GM18909 (cell line): ENCODE results near the gene TGIF1.
A peak's percentile ranks its signal among the peaks of the same experiment; 100 is the strongest.

Experiments used
- ATAC-seq: cut with Tn5 transposase; IDR thresholded peaks from one replicate; pipeline ENCODE4 v1.9.1; 2021; ENCODE audit warnings: mild to moderate bottlenecking; ENCODE audit not compliant: unreplicated experiment, poor library complexity

Gene TGIF1

DNA sequence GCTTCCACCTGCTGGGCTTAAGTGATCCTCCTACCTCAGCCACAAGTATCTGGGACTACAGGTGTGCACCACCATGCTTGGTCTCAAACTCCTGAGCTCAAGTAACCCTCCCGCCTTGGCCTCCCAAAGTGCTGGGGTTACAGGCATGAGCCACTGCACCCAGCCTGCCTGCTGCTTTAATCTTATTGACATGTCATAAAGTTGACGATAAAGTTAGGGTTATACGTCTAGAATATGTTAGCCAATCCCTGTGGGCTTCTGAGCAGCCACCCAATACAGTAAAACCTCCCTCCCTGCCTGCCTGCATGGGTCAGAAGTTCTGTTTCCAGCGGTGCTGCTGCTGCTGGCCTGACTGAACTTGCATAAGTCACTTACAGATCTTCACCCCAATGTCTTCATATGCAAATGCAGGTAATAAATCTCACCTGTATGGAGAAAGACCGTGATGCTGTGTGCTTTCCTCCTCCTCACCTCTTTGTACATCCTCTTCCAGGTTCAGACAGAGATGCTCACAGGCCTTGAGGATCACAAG is 30.1 kb downstream of the TGIF1 start:
- ATAC-seq: no peak

DNA sequence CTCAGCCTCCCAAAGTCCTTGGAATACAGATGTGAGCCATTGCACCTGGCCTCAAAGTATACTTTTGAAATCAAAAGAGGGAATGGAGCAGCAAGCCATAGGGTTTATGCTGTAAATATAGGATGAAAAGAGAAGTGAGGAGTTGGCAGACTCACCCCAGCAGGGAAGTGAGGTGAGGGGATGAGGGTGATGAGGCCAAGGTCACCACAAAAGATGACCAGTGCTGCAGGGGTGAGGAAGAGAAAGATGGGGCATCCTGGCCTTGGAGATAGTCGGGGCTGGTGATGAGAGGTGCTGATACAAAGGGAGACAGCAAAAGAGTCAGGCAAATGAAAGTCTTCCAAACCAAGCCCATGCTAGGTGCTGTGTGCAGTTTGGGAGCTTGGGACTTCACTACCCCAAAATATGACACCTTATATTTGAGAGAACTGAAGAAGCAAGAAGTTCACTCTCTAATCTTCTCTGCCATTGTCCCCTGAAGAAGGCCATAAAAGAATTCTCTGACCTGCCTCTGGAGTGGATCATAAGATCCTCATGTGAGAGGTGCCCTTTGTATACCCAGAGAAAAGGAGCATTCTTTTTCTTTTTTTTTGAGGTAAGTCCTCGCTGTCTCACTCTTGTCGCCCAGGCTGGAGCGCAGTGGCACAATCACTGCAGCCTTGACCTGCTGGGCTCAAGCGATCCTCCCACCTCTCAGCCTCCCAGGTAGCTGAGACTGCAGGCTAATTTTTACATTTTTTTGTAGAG is 31.0 kb downstream of the TGIF1 start:
- ATAC-seq: no peak

DNA sequence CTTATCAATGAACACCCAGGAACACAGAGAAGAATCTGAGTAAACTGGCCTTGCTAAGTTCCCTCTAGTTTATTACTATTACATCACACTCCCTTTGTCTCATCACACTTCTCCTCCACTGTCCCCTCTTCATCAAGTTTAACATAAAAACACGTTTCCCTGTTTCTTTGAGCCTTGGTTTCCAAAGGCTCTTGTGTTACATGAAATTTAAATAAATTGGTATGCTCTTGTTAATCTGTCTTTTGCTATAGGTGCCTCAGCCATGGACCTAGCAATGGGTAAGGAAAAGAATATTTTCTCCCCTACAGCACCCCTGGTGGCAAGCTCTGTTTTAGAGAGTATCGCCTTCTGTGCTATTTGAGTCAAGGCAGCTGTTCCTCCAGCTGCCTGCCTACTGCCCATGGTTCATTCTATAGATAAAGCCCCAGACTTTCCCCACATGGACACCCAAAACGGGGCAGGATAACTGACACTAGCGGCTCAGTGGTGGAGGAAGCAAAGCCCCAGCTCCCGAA is 31.8 kb downstream of the TGIF1 start:
- ATAC-seq: no peak

DNA sequence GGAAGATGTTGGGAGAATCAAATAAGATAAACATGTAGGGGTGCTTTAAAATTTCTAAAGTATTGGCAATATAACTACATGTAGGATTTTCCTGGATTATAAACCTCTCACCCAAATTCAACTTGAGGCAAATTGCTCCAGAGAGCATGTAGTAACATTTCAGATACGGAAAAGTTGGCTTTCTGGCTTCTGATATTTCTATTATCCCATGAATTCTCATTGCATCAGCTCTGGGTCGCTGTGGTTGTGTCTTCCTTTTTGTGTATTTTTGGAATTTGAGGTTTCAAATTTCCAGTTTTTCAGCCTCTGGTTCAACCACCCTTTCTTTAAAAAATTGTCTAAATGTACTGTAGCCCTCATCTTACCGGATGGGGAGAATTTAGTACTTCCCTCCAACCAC is 32.3 kb downstream of the TGIF1 start:
- ATAC-seq: no peak

DNA sequence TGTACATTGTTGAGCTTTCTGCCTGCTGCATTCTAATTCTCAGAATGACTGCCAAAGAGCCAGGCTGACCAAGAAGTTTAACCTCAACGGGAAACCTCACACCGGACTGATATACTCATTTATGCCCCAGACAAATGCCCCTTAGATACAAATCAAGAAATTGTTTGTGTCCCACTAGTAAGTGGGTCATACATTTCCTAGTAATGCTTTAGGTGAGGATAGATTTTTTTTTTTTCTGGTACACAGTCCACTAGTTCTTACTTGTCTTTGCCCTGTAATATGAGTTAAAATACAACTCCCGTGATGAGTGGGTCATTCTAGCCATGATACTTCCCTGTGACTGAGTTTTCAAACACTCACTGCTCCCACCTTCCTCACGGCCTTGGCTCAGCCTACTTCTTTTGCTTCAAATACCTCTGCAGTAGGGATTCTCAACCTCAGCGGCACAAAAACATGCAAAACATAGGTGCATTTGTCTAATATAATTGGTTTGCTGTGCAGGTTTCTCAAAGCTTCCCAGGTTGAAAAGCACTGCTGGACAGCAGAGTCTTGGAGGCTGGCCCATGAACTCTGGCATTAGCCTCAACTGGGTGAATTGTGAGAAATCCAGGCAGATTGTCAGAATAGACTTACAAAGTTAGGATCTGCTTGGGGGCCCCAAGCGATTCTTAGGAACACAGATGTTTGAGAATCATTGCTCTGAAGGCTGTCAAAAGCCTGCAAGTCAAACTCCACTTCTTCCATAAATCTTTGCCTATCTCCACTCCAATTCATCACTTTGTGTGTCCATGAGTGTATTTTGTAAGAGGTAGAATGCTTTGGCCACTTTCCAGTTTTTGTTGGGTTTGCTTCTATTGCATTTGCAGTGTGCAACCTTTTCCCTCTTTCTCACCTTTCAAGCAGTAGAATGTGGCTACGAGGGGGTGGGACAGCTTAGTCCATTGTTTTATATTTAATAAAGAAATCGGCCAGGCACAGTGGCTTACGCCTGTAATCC is 35.5 kb downstream of the TGIF1 start:
- ATAC-seq: peak; percentile 54

DNA sequence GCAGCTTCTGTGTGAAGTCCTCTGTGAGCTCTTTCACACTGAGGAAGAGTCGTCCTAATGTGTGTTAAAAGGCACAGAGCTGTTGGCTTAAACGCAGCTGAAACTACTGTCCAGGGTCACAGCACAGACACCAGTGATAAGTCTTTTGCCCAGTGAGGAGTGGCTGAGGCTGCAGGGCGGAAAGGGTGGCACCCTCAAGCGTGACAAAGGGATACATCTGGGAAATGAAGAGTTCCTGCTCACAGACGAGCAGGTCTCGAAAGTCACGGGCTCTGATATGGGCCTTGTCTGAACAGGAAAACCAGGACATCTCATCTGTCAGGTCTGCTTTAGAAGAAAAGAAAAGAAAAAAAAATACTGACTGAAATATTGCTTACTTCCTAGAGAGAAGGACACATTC is 36.5 kb downstream of the TGIF1 start:
- no peak for ATAC-seq

DNA sequence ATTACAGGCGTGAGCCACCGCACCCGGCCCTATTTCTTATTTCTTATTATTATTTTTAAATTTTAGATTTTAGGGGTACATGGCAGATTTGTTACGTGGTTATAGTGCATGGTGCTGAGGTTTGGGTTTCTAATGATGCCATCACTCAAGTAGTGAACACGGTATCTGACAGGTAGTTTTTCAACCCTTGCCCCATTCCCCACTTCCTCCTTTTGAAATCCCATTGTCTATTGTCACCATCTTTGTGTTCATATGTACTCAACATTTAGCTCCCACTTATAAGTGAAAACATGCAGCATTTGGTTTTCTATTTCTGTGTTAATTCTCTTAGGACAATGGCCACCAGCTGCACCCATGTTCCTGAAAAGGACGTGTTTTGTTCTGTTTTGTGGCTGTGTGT is 39.5 kb downstream of the TGIF1 start:
- ATAC-seq: no peak

DNA sequence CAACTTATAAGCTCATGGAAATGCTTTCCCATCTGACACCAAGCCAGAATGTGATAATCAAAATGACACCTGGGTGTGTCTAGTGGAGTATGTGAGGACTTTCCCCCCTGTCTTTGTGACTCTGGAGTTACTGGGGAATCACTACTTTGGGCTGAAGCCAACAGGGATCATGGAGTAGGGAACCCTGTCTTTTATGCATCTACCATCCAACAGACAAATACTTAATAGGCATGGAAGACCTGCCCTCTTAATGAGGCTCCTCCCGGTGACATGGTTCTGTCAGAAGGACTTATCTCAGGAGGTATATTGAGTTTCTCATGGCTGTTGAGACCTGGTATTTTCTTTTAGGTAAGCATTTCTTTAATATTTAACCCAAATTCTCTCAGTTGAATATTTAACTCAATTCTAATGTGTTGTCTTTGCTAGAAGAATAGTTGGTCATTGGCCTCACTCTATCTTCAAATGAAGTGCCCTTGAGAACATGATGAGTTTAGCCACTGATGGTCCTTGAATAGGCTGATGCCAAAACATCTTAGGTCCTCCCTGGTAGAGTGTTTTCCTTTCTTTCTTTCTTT is 42.1 kb downstream of the TGIF1 start:
- ATAC-seq: no peak

DNA sequence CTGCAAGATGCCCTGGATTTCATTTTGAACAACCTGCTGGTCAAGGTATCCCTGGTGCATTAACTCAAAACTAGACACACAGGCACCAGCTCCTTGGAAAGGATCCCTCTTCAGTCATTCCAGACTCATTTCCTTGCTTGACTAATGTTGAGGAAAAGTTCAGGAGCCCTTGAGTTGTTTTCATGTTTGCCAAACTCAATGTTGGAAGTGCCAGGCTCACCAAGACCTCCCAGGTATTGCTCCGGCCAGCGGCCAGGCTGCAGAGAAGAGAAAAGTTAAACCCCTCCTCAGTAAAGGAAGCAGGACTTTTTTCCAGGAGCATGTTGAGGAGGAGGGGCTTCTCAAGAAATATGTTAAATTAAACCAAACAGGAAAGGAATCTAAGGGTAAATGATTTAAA is 42.7 kb downstream of the TGIF1 start:
- ATAC-seq: no peak

DNA sequence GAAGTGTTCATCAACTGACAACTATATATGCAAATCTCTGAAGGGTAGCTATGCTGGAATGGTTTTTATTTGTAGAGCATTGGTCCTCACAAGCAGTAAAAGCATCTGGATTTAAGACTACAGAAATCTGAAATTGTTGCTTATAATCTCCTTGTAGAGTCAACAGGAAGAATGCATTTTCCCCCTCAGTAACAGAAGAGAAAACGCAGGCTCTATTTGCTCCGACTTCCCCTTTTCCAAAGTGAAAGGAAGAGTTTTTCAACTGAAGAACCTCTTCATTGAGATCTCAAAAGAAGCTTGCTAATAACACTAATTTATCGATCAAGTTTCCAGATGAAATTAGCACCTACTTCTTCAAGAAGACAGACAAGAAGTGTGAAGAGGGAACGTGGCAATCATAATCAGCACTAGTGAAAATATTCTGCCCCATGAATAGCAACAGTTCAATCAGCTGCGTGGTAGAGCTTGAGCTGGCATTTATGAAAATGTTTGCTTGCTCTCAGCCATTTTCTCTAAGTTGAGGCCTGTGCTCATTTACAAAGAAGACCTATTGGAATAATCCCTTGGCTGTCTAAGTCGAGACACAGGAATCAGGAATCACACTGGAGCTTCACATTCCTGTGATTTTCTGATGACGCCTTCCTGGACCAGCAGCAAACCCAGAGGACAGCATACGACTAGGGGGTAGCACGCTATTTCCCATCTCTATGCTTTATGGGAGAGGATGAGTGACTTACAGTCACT is 43.7 kb downstream of the TGIF1 start:
- ATAC-seq: no peak

DNA sequence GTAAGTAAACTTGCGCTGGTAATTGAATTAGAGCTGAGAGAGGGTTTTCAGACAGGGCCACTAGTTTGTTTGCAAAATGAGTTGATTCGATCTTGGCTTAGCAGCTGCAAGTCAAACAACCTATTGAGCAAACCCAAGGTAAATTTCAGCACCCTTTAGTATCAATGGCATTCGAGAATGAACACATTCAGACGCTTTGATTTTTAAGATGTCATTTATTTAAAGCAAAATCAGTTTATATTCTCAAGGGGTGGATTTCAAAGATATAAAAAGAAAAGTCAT is 44.2 kb downstream of the TGIF1 start:
- ATAC-seq: no peak

DNA sequence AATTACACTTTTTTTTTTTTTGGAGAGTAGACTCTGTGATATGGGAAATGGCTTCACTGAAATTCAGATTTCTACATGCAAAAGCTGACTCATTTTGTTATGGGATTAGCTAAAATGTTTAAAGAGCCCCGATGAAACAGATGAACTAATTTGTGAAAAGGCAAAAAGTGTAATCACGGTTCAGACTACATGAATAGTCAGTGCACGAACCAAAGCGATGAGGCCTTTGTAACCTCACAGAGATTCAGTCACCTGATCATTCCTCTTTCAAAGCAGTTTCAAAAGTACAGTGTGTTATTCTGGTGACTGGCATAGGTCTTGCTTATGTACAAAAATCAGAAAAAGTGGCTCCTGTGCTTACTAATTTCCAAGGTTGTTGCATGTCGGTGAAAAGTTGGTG is 44.6 kb downstream of the TGIF1 start:
- ATAC-seq: no peak

DNA sequence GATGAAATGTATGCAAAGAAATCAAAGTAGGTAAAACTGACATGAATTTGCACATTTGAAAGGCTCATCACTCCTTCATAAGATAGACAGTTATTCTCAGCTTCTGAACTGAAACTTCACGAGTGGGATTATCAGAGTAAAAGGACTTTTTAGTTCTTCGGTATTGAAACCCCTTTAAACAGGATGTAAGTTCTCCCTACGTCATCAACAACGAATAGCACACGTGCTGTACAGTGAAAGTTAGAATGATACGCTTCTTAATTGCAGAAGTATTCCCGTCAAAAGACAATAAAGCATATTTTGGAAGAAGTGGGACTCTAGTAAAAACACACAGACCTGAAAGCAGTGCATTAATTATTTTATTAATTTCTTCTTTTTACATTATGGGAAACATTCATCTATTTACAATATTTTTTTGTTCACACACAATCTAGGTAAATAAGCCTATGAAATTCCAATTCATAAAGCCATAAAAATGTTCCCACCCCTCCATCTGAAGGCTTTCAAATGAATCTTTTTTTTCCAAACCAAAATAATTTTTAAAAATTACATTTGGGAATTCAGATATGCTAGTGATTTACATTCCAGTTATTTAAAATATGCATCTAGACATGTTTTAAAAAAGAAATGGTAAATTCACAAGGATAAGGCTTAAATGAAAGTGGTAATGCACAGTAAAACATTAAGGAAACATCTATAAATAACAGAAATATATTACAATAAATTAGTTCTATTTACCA is 45.9 kb downstream of the TGIF1 start:
- no peak for ATAC-seq

DNA sequence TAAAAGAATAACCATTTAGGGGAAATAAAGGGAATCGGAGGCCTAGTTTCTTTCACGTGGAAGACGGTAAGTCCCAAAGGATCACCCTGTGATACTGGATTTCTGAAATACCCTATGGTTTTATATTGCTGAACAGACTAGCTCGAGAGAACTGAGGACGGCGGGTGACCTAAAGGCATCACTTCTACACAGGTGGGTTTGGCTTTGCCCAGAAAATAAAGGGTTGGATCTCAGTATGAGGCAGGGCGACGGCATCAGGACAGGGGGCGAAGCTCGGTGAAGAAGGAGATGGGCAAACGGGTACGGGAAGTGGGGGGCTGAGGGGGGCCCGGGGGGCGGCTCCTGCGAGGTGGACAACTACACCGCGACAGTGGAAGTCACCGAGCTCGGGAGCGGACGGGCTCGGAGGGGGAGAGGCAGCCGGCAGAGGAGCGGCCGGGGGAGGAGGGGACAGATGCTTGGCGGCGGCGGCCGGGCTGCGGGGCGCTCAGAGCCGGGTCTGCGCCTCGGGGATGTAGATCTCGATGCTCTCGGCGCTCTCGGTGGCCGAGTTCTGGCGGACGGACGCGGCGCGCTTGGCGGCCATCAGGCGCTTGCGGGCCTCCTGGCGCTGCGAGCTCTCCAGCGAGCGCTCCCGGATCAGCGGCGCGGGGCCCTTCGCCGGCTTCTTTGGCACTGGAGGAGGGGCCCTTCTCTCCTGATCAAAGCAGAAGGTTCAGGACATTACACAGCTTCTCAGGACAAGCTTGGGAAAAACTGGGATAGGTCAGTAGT is 48.9 kb downstream of the TGIF1 start:
- no peak for ATAC-seq

DNA sequence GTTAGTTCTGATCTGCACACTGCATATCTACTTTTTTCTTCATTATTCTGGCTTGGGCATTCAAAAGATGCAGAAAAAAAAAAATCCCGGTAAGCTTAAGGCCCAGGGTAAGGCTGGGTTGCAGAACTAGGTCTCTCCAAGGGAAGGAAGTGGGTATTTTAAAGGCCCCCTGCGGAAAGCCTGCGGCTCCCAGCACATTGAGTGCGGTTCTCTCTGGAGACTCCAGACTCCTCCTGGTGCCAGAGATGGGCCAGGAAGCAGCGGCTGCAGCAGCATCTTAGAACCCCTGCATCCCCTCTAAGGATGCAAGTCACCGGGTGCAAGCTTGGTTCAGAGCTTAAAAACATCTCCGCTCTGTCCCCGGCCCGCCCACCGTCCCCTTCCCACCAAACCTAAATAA is 49.5 kb downstream of the TGIF1 start:
- no peak for ATAC-seq

DNA sequence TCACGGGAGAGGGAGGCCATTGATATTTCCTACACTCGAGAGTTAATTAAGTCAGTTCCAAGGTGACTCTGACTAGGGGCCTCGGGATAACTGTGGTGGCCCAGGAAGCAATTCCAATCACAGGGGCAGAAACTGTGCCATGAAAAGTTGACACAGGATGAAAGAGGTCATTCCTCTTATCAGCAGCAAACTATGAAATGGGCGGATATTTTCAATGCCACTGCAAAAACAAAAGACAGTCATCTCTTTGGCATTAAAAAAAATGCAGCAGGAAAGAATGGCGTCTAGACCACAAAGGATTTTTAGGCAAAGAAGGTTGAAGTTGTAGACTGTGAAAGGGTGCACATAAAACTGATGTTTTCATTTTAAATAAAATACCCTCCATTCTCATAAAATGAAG is 50.0 kb downstream of the TGIF1 start:
- ATAC-seq: no peak

DNA sequence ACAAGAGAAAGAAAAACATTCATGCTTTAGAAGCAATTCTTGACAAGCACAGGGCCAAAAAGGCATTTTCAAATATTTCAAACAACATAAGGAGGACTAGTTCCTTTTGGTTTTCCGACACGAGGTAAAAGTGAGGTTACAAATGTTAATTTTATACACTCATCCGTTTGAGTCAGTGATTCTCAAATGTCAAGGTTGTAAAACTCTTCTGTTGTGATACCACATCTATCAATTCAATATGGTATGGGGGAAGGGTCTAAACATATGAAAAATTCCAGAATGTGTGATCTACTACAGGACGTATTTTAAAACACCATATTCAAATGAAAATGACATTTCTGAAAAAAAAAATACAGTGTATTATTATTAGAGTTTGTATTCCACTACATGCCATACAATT is 52.7 kb downstream of the TGIF1 start:
- ATAC-seq: no peak

DNA sequence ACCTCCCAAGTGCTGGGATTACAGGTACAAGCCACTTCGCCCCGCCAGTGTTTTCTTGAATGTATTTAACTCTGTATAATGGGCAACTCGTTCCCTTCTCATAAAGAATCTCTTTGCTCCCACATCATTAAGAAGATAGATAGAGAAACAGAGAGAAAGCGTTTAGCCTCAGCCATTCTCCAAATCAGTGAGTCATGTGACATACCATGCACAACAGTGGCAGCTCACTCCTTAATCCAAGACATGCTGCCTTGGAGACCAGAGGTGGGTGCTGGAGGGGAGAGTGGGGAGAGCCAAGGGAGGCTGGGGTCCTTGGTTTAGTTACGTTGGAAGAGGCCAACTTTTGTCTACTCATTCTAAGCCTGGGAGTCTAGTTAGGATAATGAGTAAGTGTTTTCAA is 54.7 kb downstream of the TGIF1 start:
- ATAC-seq: no peak
